HG03108 (cell line): ENCODE results near the gene CLPSL2.

Source experiments
- ATAC-seq: cut with Tn5 transposase; IDR thresholded peaks from one replicate; pipeline ENCODE4 v1.9.1; 2021; ENCODE audit warnings: moderate library complexity; ENCODE audit not compliant: unreplicated experiment

Gene CLPSL2

GRCh38 chr6:35746516-35746915 lies 29.9 kb upstream of the CLPSL2 start:
- ATAC-seq, result no peak

- no peak for ATAC-seq
These were observed 28.5 kb upstream of the CLPSL2 start for GRCh38 chr6:35747877-35748276.

GRCh38 chr6:35750557-35750956 lies 25.8 kb upstream of the CLPSL2 start:
- ATAC-seq, result no peak

- no peak for ATAC-seq
These were observed 24.8 kb upstream of the CLPSL2 start for GRCh38 chr6:35751594-35751993.

GRCh38 chr6:35752330-35752729 lies 24.1 kb upstream of the CLPSL2 start:
- no peak for ATAC-seq

GRCh38 chr6:35754452-35755277 lies 21.7 kb upstream of the CLPSL2 start:
- ATAC-seq, result no peak

- no peak for ATAC-seq
These were observed 21.0 kb upstream of the CLPSL2 start for GRCh38 chr6:35755278-35755924.

- no peak for ATAC-seq
These were observed 18.8 kb upstream of the CLPSL2 start for GRCh38 chr6:35757456-35758123.

GRCh38 chr6:35759426-35759825 lies 17.0 kb upstream of the CLPSL2 start:
- ATAC-seq, result no peak

- no peak for ATAC-seq
These were observed 10.7 kb upstream of the CLPSL2 start for GRCh38 chr6:35765739-35766138.

- ATAC-seq, result no peak
These were observed 7.2 kb upstream of the CLPSL2 start for GRCh38 chr6:35769211-35769610.

- no peak for ATAC-seq
These were observed 5.1 kb upstream of the CLPSL2 start for GRCh38 chr6:35771343-35771627.

GRCh38 chr6:35774116-35774794 lies 2.1 kb upstream of the CLPSL2 start:
- no peak for ATAC-seq

GRCh38 chr6:35775031-35775430 lies 1.4 kb upstream of the CLPSL2 start:
- no peak for ATAC-seq

- no peak for ATAC-seq
These were observed 1.1 kb downstream of the CLPSL2 start for GRCh38 chr6:35777356-35778102.

- no peak for ATAC-seq
These were observed 2.0 kb downstream of the CLPSL2 start for GRCh38 chr6:35778437-35778836.

- no peak for ATAC-seq
These were observed 4.3 kb downstream of the CLPSL2 start, which contains the start of gene CLPSL1 for GRCh38 chr6:35780719-35781118. TSS of gene CLPSL1 (plus strand) at chr6:35781019. CDS start at chr6:35781111, 92 bp downstream.

- ATAC-seq, result no peak
These were observed 4.9 kb downstream of the CLPSL2 start for GRCh38 chr6:35781290-35781689.

GRCh38 chr6:35782424-35782823 lies 6.0 kb downstream of the CLPSL2 start:
- no peak for ATAC-seq

- ATAC-seq, result no peak
These were observed 7.8 kb downstream of the CLPSL2 start for GRCh38 chr6:35784200-35784599.

- ATAC-seq, result no peak
These were observed 9.9 kb downstream of the CLPSL2 start for GRCh38 chr6:35786272-35786671.
